Kidney epithelial cell (primary cell): ENCODE data around the gene CLDN34. TPM values are rescaled to one million over a fixed set of nuclear protein-coding genes. Genes with fewer than 3 reads are reported as not detected.

Source experiments
- DNase-seq: peaks from one replicate; pipeline ENCODE4 v3.0.0-alpha.2; 2010; ENCODE audit warnings: low read depth
- H3K27me3 ChIP-seq: 2 replicates; pipeline ENCODE4 v1.6.0; 2011; ENCODE audit warnings: low read length; ENCODE audit not compliant: control insufficient read depth, insufficient read depth
- H3K36me3 ChIP-seq: 2 replicates; pipeline ENCODE4 v1.5.1; 2011; ENCODE audit warnings: low read length; ENCODE audit not compliant: control insufficient read depth, insufficient read depth
- H3K4me3 ChIP-seq: 2 replicates; pipeline ENCODE4 v1.5.1; 2011; ENCODE audit warnings: low read depth, mild to moderate bottlenecking, control low read depth, low read length
- CTCF ChIP-seq: IDR thresholded peaks from 2 replicates; pipeline ENCODE4 v1.5.1; 2011; ENCODE audit warnings: mild to moderate bottlenecking, moderate library complexity, low read length, control low read depth, inconsistent platforms; ENCODE audit not compliant: insufficient read depth, poor library complexity, severe bottlenecking
- total RNA-seq: library from RNA; depleted of rRNA; stranded (reverse); fragments of >200 nt; gene quantifications from 2 replicates; pipeline ENCODE4 v1.2.3, GENCODE V29; 2015

CLDN34 gene
- total RNA-seq, 1 donor from 2014 or later: not detected

GRCh38 chrX:9942086-9942485 is 25.1 kb upstream of the CLDN34 start:
- no peak for TF ChIP-seq CTCF
- no peaks in the 10 kb centered on the region for H3K27me3 ChIP-seq
- H3K36me3 ChIP-seq: no peaks in the 10 kb centered on the region
- DNase-seq: no peak
- no peak overlapping the region for H3K4me3 ChIP-seq

GRCh38 chrX:9943420-9943819 is 23.7 kb upstream of the CLDN34 start:
- no peak for TF ChIP-seq CTCF

GRCh38 chrX:9947131-9947794 is 19.9 kb upstream of the CLDN34 start:
- Histone ChIP-seq H3K4me3 (no peak overlapping the region), H3K27me3 (no peaks in the 10 kb centered on the region), H3K36me3 (no peaks in the 10 kb centered on the region)
- DNase-seq: no peak
- TF ChIP-seq CTCF: no peak

More at GRCh38 chrX:9943420-9943819, 23.7 kb upstream of the CLDN34 start:
- Histone ChIP-seq H3K4me3 (no peak overlapping the region), H3K27me3 (no peaks in the 10 kb centered on the region), H3K36me3 (no peaks in the 10 kb centered on the region)
- DNase-seq: no peak

- Histone ChIP-seq H3K4me3 (no peak overlapping the region), H3K36me3 (no peaks in the 10 kb centered on the region), H3K27me3 (no peaks in the 10 kb centered on the region)
- no peak for DNase-seq
- TF ChIP-seq CTCF: no peak
These were observed 18.8 kb upstream of the CLDN34 start for GRCh38 chrX:9948406-9948805.

- TF ChIP-seq CTCF: no peak
- H3K4me3 ChIP-seq: no peak overlapping the region
- H3K27me3 ChIP-seq: no peaks in the 10 kb centered on the region
- H3K36me3 ChIP-seq: no peaks in the 10 kb centered on the region
- no peak for DNase-seq
These were observed 14.9 kb upstream of the CLDN34 start for GRCh38 chrX:9952300-9952699.

- no peak for TF ChIP-seq CTCF
- DNase-seq: no peak
- H3K4me3 ChIP-seq: no peak overlapping the region
- no peaks in the 10 kb centered on the region for H3K36me3 ChIP-seq
- no peaks in the 10 kb centered on the region for H3K27me3 ChIP-seq
These were observed 13.8 kb upstream of the CLDN34 start for GRCh38 chrX:9953396-9953795.
